Osteoblast (primary cell): Measurements from ENCODE around the gene UBE3D. TPM values are rescaled to one million over a fixed set of nuclear protein-coding genes. Genes with fewer than 3 reads are reported as not detected.
A peak's percentile ranks its signal among the peaks of the same experiment; 100 is the strongest.

Experiments used
- DNase-seq: peaks from one replicate; pipeline ENCODE4 v3.0.0; 2011; ENCODE audit warnings: low spot score, mixed read lengths; ENCODE audit not compliant: insufficient read length; ENCODE audit errors: missing footprints
- H2AFZ ChIP-seq: 2 replicates; pipeline ENCODE4 v1.6.0; 2011; ENCODE audit warnings: mild to moderate bottlenecking, low read length
- H3K27ac ChIP-seq: 2 replicates; pipeline ENCODE4 v1.5.1; 2011; ENCODE audit warnings: mild to moderate bottlenecking, low read depth, low read length, moderate library complexity
- H3K27me3 ChIP-seq: 2 replicates; pipeline ENCODE4 v1.6.0; 2012; ENCODE audit warnings: mild to moderate bottlenecking, control low read depth, inconsistent platforms, low read length, moderate library complexity; ENCODE audit not compliant: insufficient read depth
- H3K36me3 ChIP-seq: 2 replicates; pipeline ENCODE4 v1.5.1; 2011; ENCODE audit warnings: mild to moderate bottlenecking, low read length, control low read depth, moderate library complexity; ENCODE audit not compliant: insufficient read depth
- H3K4me1 ChIP-seq: 2 replicates; pipeline ENCODE4 v1.5.1; 2011; ENCODE audit warnings: mild to moderate bottlenecking, low read length, control low read depth, moderate library complexity; ENCODE audit not compliant: insufficient read depth
- H3K4me2 ChIP-seq: 2 replicates; pipeline ENCODE4 v1.6.0; 2011; ENCODE audit warnings: mild to moderate bottlenecking, low read length; ENCODE audit not compliant: insufficient read depth
- H3K4me3 ChIP-seq: fragments of 200-600 bp; sonication (generic); 3 replicates; pipeline ENCODE4 v1.5.1; 2012; ENCODE audit warnings: mild to moderate bottlenecking, low read length, inconsistent platforms; ENCODE audit not compliant: insufficient read depth
- H3K79me2 ChIP-seq: 2 replicates; pipeline ENCODE4 v1.6.0; 2012; ENCODE audit warnings: mild to moderate bottlenecking, low read length, control low read depth, inconsistent platforms; ENCODE audit not compliant: insufficient read depth
- H3K9me3 ChIP-seq: 2 replicates; pipeline ENCODE4 v1.5.1; 2011; ENCODE audit warnings: low read depth, low read length, control low read depth
- H4K20me1 ChIP-seq: 2 replicates; pipeline ENCODE4 v1.6.0; 2012; ENCODE audit warnings: mild to moderate bottlenecking, low read length, control low read depth; ENCODE audit not compliant: insufficient read depth
- CTCF ChIP-seq: IDR thresholded peaks from 2 replicates; pipeline ENCODE4 v1.5.1; 2011; ENCODE audit warnings: mild to moderate bottlenecking, low read depth, low read length, moderate library complexity; ENCODE audit errors: extremely low read depth
- total RNA-seq: library from RNA; depleted of rRNA; stranded (reverse); fragments of >200 nt; gene quantifications from 2 replicates; pipeline ENCODE4 v1.2.3, GENCODE V29; 2012

The UBE3D gene
- total RNA-seq, 1 donor: 8.3 TPM

GRCh38 chr6:82980086-82980485, 85.6 kb downstream of the UBE3D start:
- Histone ChIP-seq H3K9me3 (no peaks in the 10 kb centered on the region), H4K20me1 (no peaks in the 10 kb centered on the region), H3K4me1 (peaks cover 11% of the 10 kb centered on the region), H3K4me2 (no peak overlapping the region), H3K27ac (peak overlapping the region; percentile 61), H3K79me2 (no peaks in the 10 kb centered on the region), H3K27me3 (no peaks in the 10 kb centered on the region), H3K36me3 (no peaks in the 10 kb centered on the region), H3K4me3 (no peak overlapping the region), H2AFZ (no peak overlapping the region)
- no peak for DNase-seq
- TF ChIP-seq CTCF: no peak

DNA sequence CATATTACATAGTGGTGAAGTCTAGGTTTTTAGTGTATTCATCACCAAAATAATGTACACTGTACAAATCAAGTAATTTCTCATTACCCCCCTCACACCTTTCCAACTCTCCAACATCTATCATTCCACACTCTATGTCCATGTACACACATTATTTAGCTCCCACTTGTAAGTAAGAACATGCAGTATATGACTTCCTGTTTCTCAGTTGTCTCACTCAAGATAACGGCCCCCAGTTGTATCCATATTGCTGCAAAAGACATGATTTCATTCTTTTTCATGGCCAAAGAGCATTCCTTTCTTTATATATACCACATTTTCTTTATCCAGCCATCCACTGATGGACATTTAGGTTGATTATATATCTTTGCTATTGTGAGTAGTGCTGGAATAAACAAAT, 86.0 kb downstream of the UBE3D start:
- Histone ChIP-seq H4K20me1 (no peaks in the 10 kb centered on the region), H3K4me1 (peaks cover 11% of the 10 kb centered on the region), H3K9me3 (no peaks in the 10 kb centered on the region), H3K27ac (no peak overlapping the region), H3K36me3 (no peaks in the 10 kb centered on the region), H2AFZ (no peak overlapping the region), H3K4me2 (no peak overlapping the region), H3K79me2 (no peaks in the 10 kb centered on the region), H3K4me3 (no peak overlapping the region), H3K27me3 (no peaks in the 10 kb centered on the region)
- no peak for TF ChIP-seq CTCF
- DNase-seq: no peak

DNA sequence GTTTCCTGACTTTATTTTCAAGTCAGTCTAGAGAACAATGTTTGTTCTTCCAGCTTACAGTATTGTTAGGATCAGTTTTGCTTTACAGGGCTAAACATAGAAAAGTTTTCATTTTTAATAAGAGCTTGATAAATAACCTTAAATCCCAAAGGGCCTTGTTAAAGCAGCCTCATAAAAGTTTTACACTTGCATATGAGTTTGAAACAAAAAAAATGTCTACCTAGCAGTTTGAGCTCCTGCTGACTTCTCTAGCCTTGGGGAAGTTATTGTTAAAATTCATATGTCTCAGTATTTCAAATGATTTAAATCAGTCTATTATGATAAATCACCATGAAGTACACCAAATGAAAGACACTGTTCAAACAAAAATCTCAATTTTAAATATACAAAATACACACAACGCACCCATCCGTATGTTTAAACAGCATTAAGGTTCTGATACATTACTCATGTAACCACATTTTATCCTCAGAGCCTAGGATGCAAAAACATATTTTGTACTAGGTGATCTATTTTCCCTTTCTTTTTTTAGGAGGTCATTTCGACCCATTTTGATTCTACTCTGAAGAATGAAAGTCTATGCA, 87.2 kb downstream of the UBE3D start:
- no peak overlapping the region for H2AFZ ChIP-seq
- no peak overlapping the region for H3K4me3 ChIP-seq
- no peaks in the 10 kb centered on the region for H3K27me3 ChIP-seq
- no peak for TF ChIP-seq CTCF
- no peaks in the 10 kb centered on the region for H3K79me2 ChIP-seq
- no peak overlapping the region for H3K4me2 ChIP-seq
- no peaks in the 10 kb centered on the region for H3K9me3 ChIP-seq
- H4K20me1 ChIP-seq: no peaks in the 10 kb centered on the region
- H3K36me3 ChIP-seq: no peaks in the 10 kb centered on the region
- H3K4me1 ChIP-seq: peaks cover 11% of the 10 kb centered on the region
- no peak overlapping the region for H3K27ac ChIP-seq
- DNase-seq: no peak

- Histone ChIP-seq H3K9me3 (no peaks in the 10 kb centered on the region), H3K4me2 (no peak overlapping the region), H3K27ac (no peak overlapping the region), H3K36me3 (no peaks in the 10 kb centered on the region), H4K20me1 (no peaks in the 10 kb centered on the region), H3K27me3 (no peaks in the 10 kb centered on the region), H3K4me3 (no peak overlapping the region), H3K79me2 (no peaks in the 10 kb centered on the region), H2AFZ (peak overlapping the region; percentile 31), H3K4me1 (peaks cover 11% of the 10 kb centered on the region)
- DNase-seq: no peak
- no peak for TF ChIP-seq CTCF
Observed at GRCh38 chr6:82976179-82976578, 89.5 kb downstream of the UBE3D start.
